Stromal cell of bone marrow (primary cell): ENCODE results near the gene COQ7.

Source experiments
- DNase-seq: peaks from one replicate; pipeline ENCODE4 v3.0.0-alpha.2; 2012; ENCODE audit warnings: low read depth

COQ7 gene

GRCh38 chr16:19086322-19087199, 19.1 kb downstream of the COQ7 start:
- peak; percentile 70 for DNase-seq

GRCh38 chr16:19088341-19088916, 21.0 kb downstream of the COQ7 start:
- no peak for DNase-seq

- DNase-seq, result no peak
Measured at GRCh38 chr16:19089410-19089955, 22.1 kb downstream of the COQ7 start.

- DNase-seq, result no peak
Measured at GRCh38 chr16:19090916-19091315, 23.5 kb downstream of the COQ7 start.

- no peak for DNase-seq
Measured at GRCh38 chr16:19092653-19093410, 25.4 kb downstream of the COQ7 start.

GRCh38 chr16:19093631-19094541, 26.5 kb downstream of the COQ7 start:
- DNase-seq, result no peak

GRCh38 chr16:19094542-19095365, 27.3 kb downstream of the COQ7 start:
- no peak for DNase-seq

- no peak for DNase-seq
Measured at GRCh38 chr16:19095654-19096053, 28.2 kb downstream of the COQ7 start.

GRCh38 chr16:19098173-19098572, 30.8 kb downstream of the COQ7 start:
- no peak for DNase-seq

- DNase-seq, result no peak
Measured at GRCh38 chr16:19102187-19102872, 34.9 kb downstream of the COQ7 start.

- DNase-seq, result no peak
Measured at GRCh38 chr16:19104607-19105006, 37.2 kb downstream of the COQ7 start.

GRCh38 chr16:19105131-19105530, 37.7 kb downstream of the COQ7 start:
- DNase-seq, result no peak

GRCh38 chr16:19105891-19106624, 38.6 kb downstream of the COQ7 start:
- no peak for DNase-seq

GRCh38 chr16:19106625-19107020, 39.2 kb downstream of the COQ7 start:
- DNase-seq, result no peak

GRCh38 chr16:19108409-19109287, 41.2 kb downstream of the COQ7 start:
- DNase-seq, result no peak

- DNase-seq, result no peak
Measured at GRCh38 chr16:19109288-19109664, 41.9 kb downstream of the COQ7 start.

GRCh38 chr16:19110537-19111360, 43.3 kb downstream of the COQ7 start:
- DNase-seq, result no peak

GRCh38 chr16:19112099-19112407, 44.6 kb downstream of the COQ7 start:
- DNase-seq, result no peak
